IMR-90 (cell line): ENCODE results near the gene PI3. TPM values are rescaled to one million over a fixed set of nuclear protein-coding genes. Genes with fewer than 3 reads are reported as not detected.

Experiments used
- ATAC-seq: fragments of 200-7000 bp; cut with Tn5 transposase; 2 replicates; pipeline ENCODE4 v1.9.1; 2020; ENCODE audit warnings: low read depth, mild to moderate bottlenecking, moderate library complexity
- BruUV-seq: library from RNA; stranded (reverse); fragments of 400-500 nt; replicated peaks from 2 replicates; lab custom pipeline; 2021; lab: Mats Ljungman, UMichigan
- CTCF ChIA-PET: fragments of 300-600 bp; formaldehyde crosslinking; extraction: SDS; loops from one replicate; lab custom pipeline; 2021; ENCODE audit warnings: antibody characterized with exemption; lab: Yijun Ruan, JAX
- POLR2A ChIA-PET: fragments of 300-600 bp; sonication (Branson Sonifier 250); formaldehyde crosslinking; loops from one replicate; lab custom pipeline; 2022; ENCODE audit warnings: antibody characterized with exemption; ENCODE audit not compliant: unreplicated experiment; lab: Charles Lee
- DNase-seq: peaks from one replicate; pipeline ENCODE4 v3.0.0; 2013
- H2AFZ ChIP-seq: replicated peaks from 2 replicates; pipeline ENCODE3; 2013; ENCODE audit warnings: low read length, mild to moderate bottlenecking; ENCODE audit not compliant: poor library complexity
- H2AK5ac ChIP-seq: 2 replicates; pipeline ENCODE4 v1.6.1; 2013; ENCODE audit warnings: low read depth, low read length, inconsistent platforms
- H2AK9ac ChIP-seq: replicated peaks from 2 replicates; pipeline ENCODE3; 2013; ENCODE audit warnings: mild to moderate bottlenecking, low read depth, low read length, moderate library complexity; ENCODE audit not compliant: poor library complexity
- H2BK120ac ChIP-seq: 2 replicates; pipeline ENCODE4 v1.6.1; 2013; ENCODE audit warnings: low read depth, low read length, inconsistent platforms
- H2BK15ac ChIP-seq: 3 replicates; pipeline ENCODE4 v1.6.1; 2013; ENCODE audit warnings: low read depth, low read length, inconsistent platforms
- H2BK20ac ChIP-seq: 2 replicates; pipeline ENCODE4 v1.6.1; 2013; ENCODE audit warnings: low read depth, mild to moderate bottlenecking, inconsistent platforms, low read length, moderate library complexity
- H2BK5ac ChIP-seq: 2 replicates; pipeline ENCODE4 v1.6.1; 2013; ENCODE audit warnings: mild to moderate bottlenecking, low read depth, low read length, inconsistent platforms; ENCODE audit not compliant: poor library complexity, severe bottlenecking
- H3K14ac ChIP-seq: replicated peaks from 2 replicates; pipeline ENCODE4 v1.6.1; 2013; ENCODE audit warnings: low read depth, low read length, inconsistent platforms
- H3K18ac ChIP-seq: 2 replicates; pipeline ENCODE4 v1.6.1; 2013; ENCODE audit warnings: low read depth, low read length, control low read depth
- H3K23ac ChIP-seq: 2 replicates; pipeline ENCODE4 v1.6.1; 2013; ENCODE audit warnings: low read depth, low read length, inconsistent platforms
- H3K27ac ChIP-seq: 2 replicates; pipeline ENCODE4 v1.5.1; 2013; ENCODE audit warnings: mild to moderate bottlenecking, control low read depth, low read length; ENCODE audit not compliant: insufficient read depth
- H3K27me3 ChIP-seq: 2 replicates; pipeline ENCODE4 v1.6.1; 2013; ENCODE audit warnings: low read length; ENCODE audit not compliant: control insufficient read depth, insufficient read depth
- H3K36me3 ChIP-seq: 2 replicates; pipeline ENCODE4 v1.6.1; 2013; ENCODE audit warnings: low read length, mixed read lengths; ENCODE audit not compliant: control insufficient read depth, insufficient read depth
- H3K4ac ChIP-seq: 2 replicates; pipeline ENCODE4 v1.6.1; 2013; ENCODE audit warnings: low read depth, low read length, inconsistent platforms
- H3K4me1 ChIP-seq: 2 replicates; pipeline ENCODE4 v1.6.1; 2013; ENCODE audit warnings: low read length, mixed read lengths; ENCODE audit not compliant: control insufficient read depth, insufficient read depth
- H3K4me2 ChIP-seq: 2 replicates; pipeline ENCODE4 v1.6.1; 2013; ENCODE audit warnings: low read depth, mild to moderate bottlenecking, control low read depth, low read length, moderate library complexity
- H3K4me3 ChIP-seq: 2 replicates; pipeline ENCODE4 v1.5.1; 2013; ENCODE audit warnings: low read depth, mild to moderate bottlenecking, control low read depth, low read length, moderate library complexity; ENCODE audit not compliant: insufficient read depth
- H3K56ac ChIP-seq: 2 replicates; pipeline ENCODE4 v1.6.1; 2013; ENCODE audit warnings: low read length, inconsistent platforms; ENCODE audit not compliant: insufficient read depth; ENCODE audit errors: extremely low read depth
- H3K79me1 ChIP-seq, 2 experiments: 2 replicates each; pipeline ENCODE4 v1.6.1; 2013; ENCODE audit warnings: low read length in 2 of 2, inconsistent platforms in 1 of 2, low read depth in 1 of 2
- H3K9ac ChIP-seq: 2 replicates; pipeline ENCODE4 v1.6.1; 2013; ENCODE audit warnings: low read depth, low read length, control low read depth
- H3K9me1 ChIP-seq: 2 replicates; pipeline ENCODE4 v1.6.1; 2013; ENCODE audit warnings: low read length, inconsistent platforms; ENCODE audit not compliant: insufficient read depth
- H3K9me3 ChIP-seq: 2 replicates; pipeline ENCODE4 v1.6.1; 2013; ENCODE audit warnings: low read length; ENCODE audit not compliant: control insufficient read depth, insufficient read depth
- H4K20me1 ChIP-seq: 2 replicates; pipeline ENCODE4 v1.6.1; 2013; ENCODE audit warnings: low read length, inconsistent platforms; ENCODE audit not compliant: insufficient read depth
- H4K5ac ChIP-seq: 2 replicates; pipeline ENCODE4 v1.6.1; 2013; ENCODE audit warnings: mild to moderate bottlenecking, low read depth, low read length, control low read depth
- H4K8ac ChIP-seq, 2 experiments: 2 replicates each; pipeline ENCODE4 v1.6.1; 2013; ENCODE audit warnings: low read depth in 2 of 2, low read length in 2 of 2, control low read depth in 1 of 2, inconsistent platforms in 1 of 2
- H4K91ac ChIP-seq: 2 replicates; pipeline ENCODE4 v1.6.1; 2013; ENCODE audit warnings: low read depth, low read length, inconsistent platforms; ENCODE audit not compliant: insufficient read depth
- CEBPB ChIP-seq: IDR thresholded peaks from 2 replicates; pipeline ENCODE4 v1.6.1; 2012; ENCODE audit warnings: low read depth, low read length, improper control_type of control experiment
- CTCF ChIP-seq: conservative IDR thresholded peaks from 2 replicates; pipeline ENCODE4 v1.5.1; 2012; ENCODE audit warnings: mild to moderate bottlenecking, low read depth, low read length, improper control_type of control experiment
- POLR2A ChIP-seq: IDR thresholded peaks from 2 replicates; pipeline ENCODE4 v1.6.1; 2012; ENCODE audit warnings: mild to moderate bottlenecking, low read depth, low read length
- RAD21 ChIP-seq: IDR thresholded peaks from 2 replicates; pipeline ENCODE4 v1.6.1; 2012; ENCODE audit warnings: low read length, improper control_type of control experiment
- RFX5 ChIP-seq: IDR thresholded peaks from 2 replicates; pipeline ENCODE4 v1.8.0; 2012; ENCODE audit warnings: low read depth, mild to moderate bottlenecking, low read length, moderate library complexity
- SMC3 ChIP-seq: fragments of 150-350 bp; IDR thresholded peaks from 2 replicates; pipeline ENCODE4 v1.6.1; 2016; ENCODE audit warnings: low read depth, mild to moderate bottlenecking, antibody characterized with exemption, low read length, moderate library complexity
- WGBS, 2 experiments: methylation state at CpG; one replicate each; pipeline versions ENCODE4 v1.1.5 to v1.1.7; 2013; ENCODE audit warnings: missing lambda C conversion rate in 2 of 2; ENCODE audit not compliant: insufficient read length in 1 of 2; ENCODE audit errors: extremely low coverage in 2 of 2; 5-methylcytosine and 5-hydroxymethylcytosine counted together
- dilution Hi-C: fragments of 300-500 bp; cut with HindIII; formaldehyde crosslinking; loops from one replicate; pipeline ENCODE4 v1.14.3; 2018; ENCODE audit warnings: low sequenced_read_pairs; ENCODE audit not compliant: unreplicated experiment
- in situ Hi-C: fragments of 300-500 bp; cut with MboI; formaldehyde crosslinking; loops from 3 replicates; pipeline ENCODE4 v1.14.3; 2019; ENCODE audit warnings: low sequenced_read_pairs, inconsistent platforms, mixed read lengths
- intact Hi-C: fragments of 100-400 bp; cut with micrococcal nuclease; formaldehyde crosslinking; loops from 2 replicates; pipeline ENCODE4 v1.10.0; 2022
- polyA plus RNA-seq, 3 experiments: library from polyadenylated mRNA; depleted of rRNA; stranded (reverse); fragments of >200 nt; gene quantifications; 2 replicates each; pipeline ENCODE4 v1.2.3, GENCODE V29; 2012; ENCODE audit warnings: low replicate concordance in 1 of 3
- total RNA-seq: library from RNA; depleted of rRNA; stranded (reverse); fragments of >200 nt; gene quantifications from 2 replicates; pipeline ENCODE4 v1.2.3, GENCODE V29; 2012
- TF ChIP-seq, protein P1 (sequence below): fragments of 150-350 bp; IDR thresholded peaks from 2 replicates; pipeline ENCODE4 v1.6.1; 2017; ENCODE audit warnings: mild to moderate bottlenecking, antibody characterized with exemption, low read length, low read depth
- TF ChIP-seq, protein P2 (sequence below): fragments of 150-350 bp; IDR thresholded peaks from 2 replicates; pipeline ENCODE4 v1.6.1; 2016; ENCODE audit warnings: low read depth, mild to moderate bottlenecking, low read length, moderate library complexity, borderline replicate concordance

The PI3 gene
- total and polyA plus RNA-seq, 2 of the 4 experiments (the other 2 are of a cell fraction) = not detected

- H2BK120ac ChIP-seq = no peak overlapping the region
- no peaks in the 10 kb centered on the region for H3K9me3 ChIP-seq
- no TSS peak for BruUV-seq
- no peak overlapping the region for H3K4me3 ChIP-seq
- TF ChIP-seq RAD21 (no peak), CTCF (no peak), SMC3 (no peak), POLR2A (no peak), RFX5 (no peak), CEBPB (no peak)
- TF ChIP-seq, protein P1, sequence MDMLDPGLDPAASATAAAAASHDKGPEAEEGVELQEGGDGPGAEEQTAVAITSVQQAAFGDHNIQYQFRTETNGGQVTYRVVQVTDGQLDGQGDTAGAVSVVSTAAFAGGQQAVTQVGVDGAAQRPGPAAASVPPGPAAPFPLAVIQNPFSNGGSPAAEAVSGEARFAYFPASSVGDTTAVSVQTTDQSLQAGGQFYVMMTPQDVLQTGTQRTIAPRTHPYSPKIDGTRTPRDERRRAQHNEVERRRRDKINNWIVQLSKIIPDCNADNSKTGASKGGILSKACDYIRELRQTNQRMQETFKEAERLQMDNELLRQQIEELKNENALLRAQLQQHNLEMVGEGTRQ = no peak
- TF ChIP-seq, protein P2, sequence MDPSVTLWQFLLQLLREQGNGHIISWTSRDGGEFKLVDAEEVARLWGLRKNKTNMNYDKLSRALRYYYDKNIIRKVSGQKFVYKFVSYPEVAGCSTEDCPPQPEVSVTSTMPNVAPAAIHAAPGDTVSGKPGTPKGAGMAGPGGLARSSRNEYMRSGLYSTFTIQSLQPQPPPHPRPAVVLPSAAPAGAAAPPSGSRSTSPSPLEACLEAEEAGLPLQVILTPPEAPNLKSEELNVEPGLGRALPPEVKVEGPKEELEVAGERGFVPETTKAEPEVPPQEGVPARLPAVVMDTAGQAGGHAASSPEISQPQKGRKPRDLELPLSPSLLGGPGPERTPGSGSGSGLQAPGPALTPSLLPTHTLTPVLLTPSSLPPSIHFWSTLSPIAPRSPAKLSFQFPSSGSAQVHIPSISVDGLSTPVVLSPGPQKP = no peak
- DNase-seq = no peak
- no peak overlapping the region for H4K8ac ChIP-seq
- no peak overlapping the region for H3K9ac ChIP-seq
- no peak overlapping the region for H4K91ac ChIP-seq
- H3K36me3 ChIP-seq = no peaks in the 10 kb centered on the region
- H2AK9ac ChIP-seq = no peak overlapping the region
- ChIA-PET CTCF (no interaction called here), POLR2A (no interaction called here)
- H2BK20ac ChIP-seq = no peak overlapping the region
- no peak for ATAC-seq
- in situ Hi-C loops = no loop called here
- H3K79me1 ChIP-seq = no peaks in the 10 kb centered on the region
- no peak overlapping the region for H4K5ac ChIP-seq
- no peaks in the 10 kb centered on the region for H4K20me1 ChIP-seq
- H2BK5ac ChIP-seq = no peak overlapping the region
- H3K23ac ChIP-seq = no peak overlapping the region
- H2AFZ ChIP-seq = no peak overlapping the region
- intact Hi-C loops = no loop called here
- H3K4me1 ChIP-seq = no peaks in the 10 kb centered on the region
- no peak overlapping the region for H3K27ac ChIP-seq
- no peak overlapping the region for H3K18ac ChIP-seq
- no peak overlapping the region for H2AK5ac ChIP-seq
- no peaks in the 10 kb centered on the region for H3K9me1 ChIP-seq
- H3K4me2 ChIP-seq = no peak overlapping the region
- no CpG with 5 or more reads among the region's 3 CpGs for WGBS, 2 experiments
- no peak overlapping the region for H3K14ac ChIP-seq
- H3K27me3 ChIP-seq = peaks cover 1% of the 10 kb centered on the region
- dilution Hi-C loops = no loop called here
- H3K4ac ChIP-seq = no peak overlapping the region
- no peak overlapping the region for H3K56ac ChIP-seq
- H2BK15ac ChIP-seq = no peak overlapping the region
These were observed 15.2 kb downstream of the PI3 start for GRCh38 chr20:45189861-45190260.
